DND-41 (cell line): ENCODE results near the gene KRT79.

ENCODE experiments used
- EZH2 ChIP-seq: IDR thresholded peaks from 3 replicates; pipeline ENCODE4 v1.6.1; 2012; ENCODE audit warnings: borderline replicate concordance, low read depth, mild to moderate bottlenecking, moderate library complexity, low read length, inconsistent platforms; ENCODE audit not compliant: severe bottlenecking
- TF ChIP-seq, protein P1 (sequence below): IDR thresholded peaks from 2 replicates; pipeline ENCODE4 v1.5.1; 2012; ENCODE audit warnings: borderline replicate concordance, low read length, moderate library complexity, mild to moderate bottlenecking; ENCODE audit not compliant: poor library complexity, severe bottlenecking; ENCODE audit errors: extremely low read depth

DNA sequence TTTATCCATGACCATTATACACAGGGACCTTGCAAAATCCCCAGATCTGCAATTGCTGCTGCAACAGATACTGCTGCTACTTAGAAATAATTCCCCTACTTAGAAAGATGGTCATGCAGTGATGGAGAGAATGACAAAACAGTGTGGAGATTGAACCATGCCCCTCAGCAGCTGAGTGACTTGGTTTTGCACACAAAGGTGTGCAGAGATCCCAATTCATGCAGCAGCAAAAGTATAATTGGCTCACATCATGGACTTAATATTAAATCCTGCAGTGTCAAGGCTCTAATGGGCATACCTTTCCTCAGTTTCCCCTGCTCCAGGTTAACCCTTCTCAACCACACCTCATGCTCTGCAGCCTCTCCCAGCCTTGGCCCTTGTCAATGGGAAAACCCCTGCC, 17.7 kb upstream of the KRT79 start:
- TF ChIP-seq, protein P1, sequence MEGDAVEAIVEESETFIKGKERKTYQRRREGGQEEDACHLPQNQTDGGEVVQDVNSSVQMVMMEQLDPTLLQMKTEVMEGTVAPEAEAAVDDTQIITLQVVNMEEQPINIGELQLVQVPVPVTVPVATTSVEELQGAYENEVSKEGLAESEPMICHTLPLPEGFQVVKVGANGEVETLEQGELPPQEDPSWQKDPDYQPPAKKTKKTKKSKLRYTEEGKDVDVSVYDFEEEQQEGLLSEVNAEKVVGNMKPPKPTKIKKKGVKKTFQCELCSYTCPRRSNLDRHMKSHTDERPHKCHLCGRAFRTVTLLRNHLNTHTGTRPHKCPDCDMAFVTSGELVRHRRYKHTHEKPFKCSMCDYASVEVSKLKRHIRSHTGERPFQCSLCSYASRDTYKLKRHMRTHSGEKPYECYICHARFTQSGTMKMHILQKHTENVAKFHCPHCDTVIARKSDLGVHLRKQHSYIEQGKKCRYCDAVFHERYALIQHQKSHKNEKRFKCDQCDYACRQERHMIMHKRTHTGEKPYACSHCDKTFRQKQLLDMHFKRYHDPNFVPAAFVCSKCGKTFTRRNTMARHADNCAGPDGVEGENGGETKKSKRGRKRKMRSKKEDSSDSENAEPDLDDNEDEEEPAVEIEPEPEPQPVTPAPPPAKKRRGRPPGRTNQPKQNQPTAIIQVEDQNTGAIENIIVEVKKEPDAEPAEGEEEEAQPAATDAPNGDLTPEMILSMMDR = no peak
- TF ChIP-seq EZH2 = no peak
